NK-92 treated with Interleukin-12 subunit alpha and Interleukin-12 subunit beta, amount 100 ng/mL, for 24 hours (cell line): ENCODE measurements around the gene STAT5A.
"Not testable (repeated sequence)": the region's sequence is repeated elsewhere in the genome, so short reads cannot be mapped to it uniquely, and the experiment has no call there.

Source experiments
- DNase-seq: peaks from one replicate; lab custom pipeline; 2025; lab: John Stamatoyannopoulos, UW

Gene STAT5A

GRCh38 chr17:42287977-42288802 is at the start of gene STAT5A:
TSS of gene STAT5A (plus strand) at chr17:42288498. CDS start at chr17:42289412, 914 bp downstream.
- peak; percentile 70 for DNase-seq

GRCh38 chr17:42239576-42239975 is 48.7 kb upstream of the STAT5A start:
- not testable (repeated sequence) for DNase-seq

GRCh38 chr17:42240201-42240600 is 48.1 kb upstream of the STAT5A start:
- no peak for DNase-seq

- DNase-seq, result not testable (repeated sequence)
Measured at GRCh38 chr17:42240863-42241262, 47.4 kb upstream of the STAT5A start.

- DNase-seq, result no peak
Measured at GRCh38 chr17:42241871-42242270, 46.4 kb upstream of the STAT5A start.

GRCh38 chr17:42243493-42243982 is 44.8 kb upstream of the STAT5A start:
- DNase-seq, result no peak

GRCh38 chr17:42244116-42244515 is 44.2 kb upstream of the STAT5A start:
- not testable (repeated sequence) for DNase-seq

- not testable (repeated sequence) for DNase-seq
Measured at GRCh38 chr17:42245183-42245582, 43.1 kb upstream of the STAT5A start.

- no peak for DNase-seq
Measured at GRCh38 chr17:42246515-42246914, 41.8 kb upstream of the STAT5A start.

- no peak for DNase-seq
Measured at GRCh38 chr17:42247734-42248133, 40.6 kb upstream of the STAT5A start.

- peak; percentile 61 for DNase-seq
Measured at GRCh38 chr17:42248351-42249179, 39.7 kb upstream of the STAT5A start.

- no peak for DNase-seq
Measured at GRCh38 chr17:42249681-42250446, 38.4 kb upstream of the STAT5A start.

- no peak for DNase-seq
Measured at GRCh38 chr17:42251115-42251514, 37.2 kb upstream of the STAT5A start.

GRCh38 chr17:42252597-42253550 is 35.4 kb upstream of the STAT5A start:
- DNase-seq, result no peak

- no peak for DNase-seq
Measured at GRCh38 chr17:42253578-42253977, 34.7 kb upstream of the STAT5A start.

- DNase-seq, result no peak
Measured at GRCh38 chr17:42255445-42255844, 32.9 kb upstream of the STAT5A start.

GRCh38 chr17:42260318-42260717 is 28.0 kb upstream of the STAT5A start:
- DNase-seq, result no peak

- not testable (repeated sequence) for DNase-seq
Measured at GRCh38 chr17:42264366-42264765, 23.9 kb upstream of the STAT5A start.

GRCh38 chr17:42266462-42266861 is 21.8 kb upstream of the STAT5A start:
- DNase-seq, result no peak

GRCh38 chr17:42266918-42267766 is 21.2 kb upstream of the STAT5A start:
- DNase-seq, result no peak
